Right lobe of liver (tissue), 6 donors: ENCODE measurements around the gene ZBTB7C. TPM values are rescaled to one million over a fixed set of nuclear protein-coding genes. Genes with fewer than 3 reads are reported as not detected.

Experiments used
- ATAC-seq, 4 donors: fragments of 200-7000 bp; cut with Tn5 transposase; one replicate each; pipeline ENCODE4 v1.9.1; 2020; ENCODE audit warnings: mild to moderate bottlenecking in 4 of 4, moderate library complexity in 4 of 4
- DNase-seq, 3 donors: peaks; one replicate each; pipeline ENCODE4 v3.0.0-alpha.2; 2020
- H3K27ac ChIP-seq, 3 donors: fragments of 200-600 bp; one replicate each; pipeline ENCODE4 v1.8.0; 2022
- H3K27me3 ChIP-seq, 2 donors: fragments of 200-600 bp; one replicate each; pipeline ENCODE4 v1.8.0; 2022
- H3K36me3 ChIP-seq, 4 donors: fragments of 200-600 bp; sonication (generic) in 1 of 4; one replicate each; pipeline versions ENCODE4 v1.5.1 to v1.8.0; 2017 to 2022; ENCODE audit warnings: control low read depth in 1 of 4
- H3K4me1 ChIP-seq, 4 donors: fragments of 200-600 bp; sonication (generic) in 1 of 4; one replicate each; pipeline versions ENCODE4 v1.5.1 to v1.8.0; 2017 to 2022; ENCODE audit warnings: control low read depth in 1 of 4
- H3K4me3 ChIP-seq, 3 donors: fragments of 200-600 bp; one replicate each; pipeline ENCODE4 v1.8.0; 2022
- H3K9me3 ChIP-seq, 4 donors: fragments of 200-600 bp; sonication (generic) in 1 of 4; one replicate each; pipeline versions ENCODE4 v1.5.1 to v1.8.0; 2017 to 2022; ENCODE audit warnings: control low read depth in 1 of 4
- CTCF ChIP-seq, 4 donors: fragments of 200-600 bp in 3 of 4; fragments of 450-650 bp in 1 of 4; IDR thresholded peaks; one replicate each; pipeline versions ENCODE4 v1.5.1 to v1.8.0; 2016 to 2022; ENCODE audit warnings: antibody characterized with exemption in 4 of 4, mild to moderate bottlenecking in 2 of 4
- POLR2A ChIP-seq: fragments of 450-650 bp; IDR thresholded peaks from one replicate; pipeline ENCODE4 v1.6.1; 2017; ENCODE audit warnings: antibody characterized with exemption, mild to moderate bottlenecking
- WGBS: methylation state at CpG from one replicate; pipeline ENCODE4 v1.1.6; 2018; ENCODE audit warnings: low coverage, low lambda C conversion rate; ENCODE audit not compliant: insufficient coverage; ENCODE audit errors: missing lambda C conversion rate; 5-methylcytosine and 5-hydroxymethylcytosine counted together
- intact Hi-C, 2 donors: fragments of 100-400 bp; cut with DNase I; formaldehyde crosslinking; loops; one replicate each; pipeline versions ENCODE4 v1.11.2 to v1.14.1; 2022
- total RNA-seq, 6 experiments: library from RNA; depleted of rRNA in 2 of 6; stranded (reverse); fragments of >200 nt in 2 of 6; fragmentation: NEBNext Ultra II Directional in 3 of 6; extraction: Animal tissue kit (Norgen Biotek cat#: 25700) in 3 of 6; gene quantifications; one replicate each; pipeline versions ENCODE4 v1.1.0 to v1.2.4, GENCODE V29; 2016 to 2023
- donor health status: DM: no; HTN: yes; CAD: no.
- donor health status: DM: no; HTN: no; CAD: no.
- donor health status: DM: no; HTN: no; CAD: no.
- donor health status: DM: no; HTN: yes; CAD: no.
- donor health status: DM: no; HTN: yes; CAD: no.

Gene ZBTB7C
- total RNA-seq, 6 experiments from 2014 or later = 1.1 to 1.7 (median 1.3) TPM

GRCh38 chr18:48153613-48154481 is 255.3 kb downstream of the ZBTB7C start:
- 20% methylated on average over 3 of the region's 7 CpGs for WGBS
- Histone ChIP-seq H3K27ac (peak overlapping the region; percentile 6 to 88 (median 45)), H3K36me3 (no peaks in the 10 kb centered on the region), H3K4me1 (peaks cover 0 to 34% (median 13%) of the 10 kb centered on the region in 4 donors), H3K4me3 (no peak overlapping the region), H3K9me3 (no peaks in the 10 kb centered on the region), H3K27me3 (no peaks in the 10 kb centered on the region)
- peak; percentile 69 for TF ChIP-seq POLR2A
- TF ChIP-seq CTCF (IDR thresholded peaks at IDR 0.05) = no peak
- intact Hi-C loops = no loop called here
- ATAC-seq = peak; percentile 86 to 96 (median 91)
- DNase-seq = peak; percentile 74 to 90 (median 87)

- DNase-seq = peak in 1 of 3 donors; percentile 57
- Histone ChIP-seq H3K36me3 (no peaks in the 10 kb centered on the region), H3K27me3 (no peaks in the 10 kb centered on the region), H3K27ac (peak overlapping the region in 2 of 3 donors; percentile 6 to 88), H3K4me3 (no peak overlapping the region), H3K9me3 (no peaks in the 10 kb centered on the region), H3K4me1 (peaks cover 0 to 34% (median 13%) of the 10 kb centered on the region in 4 donors)
- TF ChIP-seq POLR2A (no peak), CTCF (IDR thresholded peaks at IDR 0.05) (no peak)
- ATAC-seq = peak; percentile 8 to 60 (median 49)
- WGBS = 24% methylated on average over 3 of the region's 4 CpGs
- intact Hi-C loops = no loop called here
Observed at GRCh38 chr18:48152549-48152948, 256.6 kb downstream of the ZBTB7C start.

- peak in 1 of 3 donors; percentile 65 for DNase-seq
- WGBS = 69% methylated on average over 10 of the region's 11 CpGs
- Histone ChIP-seq H3K4me1 (peaks cover 0 to 34% (median 13%) of the 10 kb centered on the region in 4 donors), H3K27ac (peak overlapping the region in 1 of 3 donors; percentile 88), H3K36me3 (no peaks in the 10 kb centered on the region), H3K4me3 (no peak overlapping the region), H3K9me3 (no peaks in the 10 kb centered on the region), H3K27me3 (no peaks in the 10 kb centered on the region)
- intact Hi-C loops = no loop called here
- TF ChIP-seq CTCF (IDR thresholded peaks at IDR 0.05) = no peak
- TF ChIP-seq POLR2A = no peak
- ATAC-seq = peak in 1 of 4 donors; percentile 5
Observed at GRCh38 chr18:48151421-48152065, 257.6 kb downstream of the ZBTB7C start.

GRCh38 chr18:48149020-48149685 is 260.0 kb downstream of the ZBTB7C start:
- TF ChIP-seq CTCF (IDR thresholded peaks at IDR 0.05) (no peak), POLR2A (no peak)
- intact Hi-C loops = no loop called here
- no peaks in the 10 kb centered on the region for H3K27me3 ChIP-seq
- no peak overlapping the region for H3K4me3 ChIP-seq
- 59% methylated on average over 3 of the region's 15 CpGs for WGBS
- no peak for DNase-seq
- no peak for ATAC-seq
- H3K4me1 ChIP-seq = peaks cover 0 to 25% (median 8%) of the 10 kb centered on the region in 4 donors
- H3K27ac ChIP-seq = no peak overlapping the region
- H3K36me3 ChIP-seq = no peaks in the 10 kb centered on the region
- H3K9me3 ChIP-seq = no peaks in the 10 kb centered on the region
